Fibroblast of pulmonary artery (primary cell): ENCODE measurements around the gene APOC1.
A peak's percentile ranks its signal among the peaks of the same experiment; 100 is the strongest.
"Not testable (repeated sequence)": the region's sequence is repeated elsewhere in the genome, so short reads cannot be mapped to it uniquely, and the experiment has no call there.

Source experiments
- DNase-seq: peaks from one replicate; pipeline ENCODE4 v3.0.0-alpha.2; 2010; ENCODE audit warnings: low read depth
- H3K4me3 ChIP-seq: replicated peaks from 2 replicates; pipeline ENCODE4 v1.5.1; 2011; ENCODE audit warnings: low read depth, mild to moderate bottlenecking, control low read depth, low read length, moderate library complexity
- CTCF ChIP-seq: IDR thresholded peaks from 2 replicates; pipeline ENCODE4 v1.5.1; 2011; ENCODE audit warnings: mild to moderate bottlenecking, control low read depth, low read length, inconsistent platforms; ENCODE audit errors: missing control alignments

APOC1 gene

DNA sequence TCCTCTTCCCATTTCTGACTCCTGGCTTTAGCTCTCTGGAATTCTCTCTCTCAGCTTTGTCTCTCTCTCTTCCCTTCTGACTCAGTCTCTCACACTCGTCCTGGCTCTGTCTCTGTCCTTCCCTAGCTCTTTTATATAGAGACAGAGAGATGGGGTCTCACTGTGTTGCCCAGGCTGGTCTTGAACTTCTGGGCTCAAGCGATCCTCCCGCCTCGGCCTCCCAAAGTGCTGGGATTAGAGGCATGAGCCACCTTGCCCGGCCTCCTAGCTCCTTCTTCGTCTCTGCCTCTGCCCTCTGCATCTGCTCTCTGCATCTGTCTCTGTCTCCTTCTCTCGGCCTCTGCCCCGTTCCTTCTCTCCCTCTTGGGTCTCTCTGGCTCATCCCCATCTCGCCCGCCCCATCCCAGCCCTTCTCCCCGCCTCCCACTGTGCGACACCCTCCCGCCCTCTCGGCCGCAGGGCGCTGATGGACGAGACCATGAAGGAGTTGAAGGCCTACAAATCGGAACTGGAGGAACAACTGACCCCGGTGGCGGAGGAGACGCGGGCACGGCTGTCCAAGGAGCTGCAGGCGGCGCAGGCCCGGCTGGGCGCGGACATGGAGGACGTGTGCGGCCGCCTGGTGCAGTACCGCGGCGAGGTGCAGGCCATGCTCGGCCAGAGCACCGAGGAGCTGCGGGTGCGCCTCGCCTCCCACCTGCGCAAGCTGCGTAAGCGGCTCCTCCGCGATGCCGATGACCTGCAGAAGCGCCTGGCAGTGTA is 6.2 kb upstream of the APOC1 start:
- TF ChIP-seq CTCF, result no peak

DNA sequence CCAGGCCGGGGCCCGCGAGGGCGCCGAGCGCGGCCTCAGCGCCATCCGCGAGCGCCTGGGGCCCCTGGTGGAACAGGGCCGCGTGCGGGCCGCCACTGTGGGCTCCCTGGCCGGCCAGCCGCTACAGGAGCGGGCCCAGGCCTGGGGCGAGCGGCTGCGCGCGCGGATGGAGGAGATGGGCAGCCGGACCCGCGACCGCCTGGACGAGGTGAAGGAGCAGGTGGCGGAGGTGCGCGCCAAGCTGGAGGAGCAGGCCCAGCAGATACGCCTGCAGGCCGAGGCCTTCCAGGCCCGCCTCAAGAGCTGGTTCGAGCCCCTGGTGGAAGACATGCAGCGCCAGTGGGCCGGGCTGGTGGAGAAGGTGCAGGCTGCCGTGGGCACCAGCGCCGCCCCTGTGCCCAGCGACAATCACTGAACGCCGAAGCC is 5.6 kb upstream of the APOC1 start:
- TF ChIP-seq CTCF, result no peak
- DNase-seq, result no peak
- H3K4me3 ChIP-seq, result no peak overlapping the region

More for the DNA sequence above, 6.2 kb upstream of the APOC1 start:
- DNase-seq, result no peak
- H3K4me3 ChIP-seq, result peak overlapping the region; percentile 24

DNA sequence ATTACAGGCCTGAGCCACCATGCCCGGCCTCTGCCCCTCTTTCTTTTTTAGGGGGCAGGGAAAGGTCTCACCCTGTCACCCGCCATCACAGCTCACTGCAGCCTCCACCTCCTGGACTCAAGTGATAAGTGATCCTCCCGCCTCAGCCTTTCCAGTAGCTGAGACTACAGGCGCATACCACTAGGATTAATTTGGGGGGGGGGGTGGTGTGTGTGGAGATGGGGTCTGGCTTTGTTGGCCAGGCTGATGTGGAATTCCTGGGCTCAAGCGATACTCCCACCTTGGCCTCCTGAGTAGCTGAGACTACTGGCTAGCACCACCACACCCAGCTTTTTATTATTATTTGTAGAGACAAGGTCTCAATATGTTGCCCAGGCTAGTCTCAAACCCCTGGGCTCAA is 4.6 kb upstream of the APOC1 start:
- no peak for DNase-seq
- H3K4me3 ChIP-seq, result no peak overlapping the region
- TF ChIP-seq CTCF, result no peak

DNA sequence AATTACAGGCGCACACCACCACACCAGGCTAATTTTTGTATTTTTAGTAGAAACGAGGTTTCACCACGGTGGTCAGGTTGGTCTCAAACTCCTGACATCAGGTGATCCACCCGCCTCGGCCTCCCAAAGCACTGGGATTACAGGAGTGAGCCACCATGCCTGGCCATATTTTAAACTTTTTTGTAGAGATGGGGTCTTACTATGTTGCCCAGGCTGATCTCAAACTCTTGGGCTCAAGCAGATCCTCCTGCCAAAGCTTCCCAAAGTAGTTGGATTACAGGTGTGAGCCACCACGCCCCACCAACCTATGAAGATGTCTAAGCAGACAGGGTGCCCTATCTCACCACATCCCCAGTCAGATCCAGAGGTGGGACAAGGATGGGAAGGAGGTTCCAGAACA is 2.5 kb upstream of the APOC1 start:
- DNase-seq, H3K4me3 ChIP-seq: not testable (repeated sequence)

- H3K4me3 ChIP-seq, result no peak overlapping the region
- peak; percentile 37 for DNase-seq
- TF ChIP-seq CTCF, result no peak
These were observed 1.6 kb upstream of the APOC1 start for GRCh38 chr19:44912854-44913253.

GRCh38 chr19:44913512-44914432 is 636 bp upstream of the APOC1 start:
- not testable (repeated sequence) for H3K4me3 ChIP-seq

GRCh38 chr19:44924243-44924725 is 9.9 kb downstream of the APOC1 start:
- no peak for DNase-seq
- TF ChIP-seq CTCF, result no peak
- no peak overlapping the region for H3K4me3 ChIP-seq

More at GRCh38 chr19:44913512-44914432, 636 bp upstream of the APOC1 start:
- not testable (repeated sequence) for DNase-seq
